BE2C (cell line): Measurements from ENCODE around the gene PSD4.

Experiments used
- DNase-seq: peaks from one replicate; pipeline ENCODE4 v3.0.0-alpha.2; 2020
- H3K27me3 ChIP-seq: fragments of 250-450 bp; sonication (Bioruptor Pico); 2 replicates; pipeline ENCODE4 v1.5.1; 2020; ENCODE audit warnings: mild to moderate bottlenecking
- H3K36me3 ChIP-seq: fragments of 250-450 bp; sonication (Bioruptor Pico); 2 replicates; pipeline ENCODE4 v1.5.1; 2020; ENCODE audit warnings: mild to moderate bottlenecking
- H3K4me1 ChIP-seq: fragments of 250-450 bp; sonication (Bioruptor Pico); 2 replicates; pipeline ENCODE4 v1.5.1; 2020
- H3K4me3 ChIP-seq: 2 replicates; pipeline ENCODE4 v1.5.1; 2011; ENCODE audit warnings: low read depth, low read length
- H3K9me3 ChIP-seq: fragments of 250-450 bp; sonication (Bioruptor Pico); 2 replicates; pipeline ENCODE4 v1.5.1; 2020
- CTCF ChIP-seq: IDR thresholded peaks from 2 replicates; pipeline ENCODE4 v1.5.1; 2012; ENCODE audit warnings: mild to moderate bottlenecking, low read depth, low read length

PSD4 gene

GRCh38 chr2:113156278-113157117, 17.3 kb upstream of the PSD4 start:
- Histone ChIP-seq H3K4me1 (no peaks in the 10 kb centered on the region), H3K4me3 (no peak overlapping the region), H3K36me3 (no peaks in the 10 kb centered on the region), H3K9me3 (no peaks in the 10 kb centered on the region), H3K27me3 (peaks cover 4% of the 10 kb centered on the region)
- no peak for DNase-seq
- TF ChIP-seq CTCF, result no peak

GRCh38 chr2:113157118-113157896, 16.5 kb upstream of the PSD4 start:
- H3K4me1 ChIP-seq, result no peaks in the 10 kb centered on the region
- TF ChIP-seq CTCF, result no peak
- H3K9me3 ChIP-seq, result no peaks in the 10 kb centered on the region
- H3K4me3 ChIP-seq, result no peak overlapping the region
- no peak for DNase-seq
- H3K27me3 ChIP-seq, result peaks cover 4% of the 10 kb centered on the region; the same call in 1 of the 2 replicates
- H3K36me3 ChIP-seq, result no peaks in the 10 kb centered on the region

- Histone ChIP-seq H3K4me1 (no peaks in the 10 kb centered on the region), H3K27me3 (peaks cover 4% of the 10 kb centered on the region; the same call in 1 of the 2 replicates), H3K9me3 (no peaks in the 10 kb centered on the region), H3K4me3 (no peak overlapping the region), H3K36me3 (no peaks in the 10 kb centered on the region)
- TF ChIP-seq CTCF, result no peak
- DNase-seq, result no peak
These were observed 15.6 kb upstream of the PSD4 start for GRCh38 chr2:113157897-113158753.

- Histone ChIP-seq H3K36me3 (no peaks in the 10 kb centered on the region), H3K4me1 (no peaks in the 10 kb centered on the region), H3K9me3 (no peaks in the 10 kb centered on the region), H3K27me3 (peaks cover 4% of the 10 kb centered on the region; the same call in 1 of the 2 replicates), H3K4me3 (no peak overlapping the region)
- no peak for TF ChIP-seq CTCF
- DNase-seq, result no peak
These were observed 14.8 kb upstream of the PSD4 start for GRCh38 chr2:113158884-113159553.

GRCh38 chr2:113160248-113160647, 13.5 kb upstream of the PSD4 start:
- no peak overlapping the region for H3K4me3 ChIP-seq
- H3K9me3 ChIP-seq, result no peaks in the 10 kb centered on the region
- DNase-seq, result no peak
- H3K36me3 ChIP-seq, result no peaks in the 10 kb centered on the region
- peaks cover 4% of the 10 kb centered on the region; the same call in 1 of the 2 replicates for H3K27me3 ChIP-seq
- H3K4me1 ChIP-seq, result no peaks in the 10 kb centered on the region
- no peak for TF ChIP-seq CTCF
